Trophoblast cell (in vitro differentiated cells and primary cell): ENCODE measurements around the gene FHAD1.
A peak's percentile ranks its signal among the peaks of the same experiment; 100 is the strongest.

Source experiments
- DNase-seq, 2 donors: peaks; one replicate each; pipeline ENCODE4 v3.0.0-alpha.2; 2016
- H2AFZ ChIP-seq: 2 replicates; pipeline ENCODE4 v1.6.1; 2013; ENCODE audit warnings: low read length, moderate library complexity, mild to moderate bottlenecking; ENCODE audit not compliant: insufficient read depth, poor library complexity
- H2AK5ac ChIP-seq: 2 replicates; pipeline ENCODE4 v1.6.1; 2013; ENCODE audit warnings: mild to moderate bottlenecking, low read length
- H2BK120ac ChIP-seq: 2 replicates; pipeline ENCODE4 v1.6.1; 2013; ENCODE audit warnings: low read length, mild to moderate bottlenecking, moderate library complexity; ENCODE audit not compliant: insufficient read depth, poor library complexity
- H2BK12ac ChIP-seq: 2 replicates; pipeline ENCODE4 v1.6.1; 2013; ENCODE audit warnings: mild to moderate bottlenecking, low read length, moderate library complexity
- H2BK5ac ChIP-seq: 2 replicates; pipeline ENCODE4 v1.6.1; 2013; ENCODE audit warnings: low read length, low read depth, moderate library complexity, mild to moderate bottlenecking; ENCODE audit not compliant: poor library complexity
- H3K14ac ChIP-seq: 2 replicates; pipeline ENCODE4 v1.6.1; 2013; ENCODE audit warnings: mild to moderate bottlenecking, low read length
- H3K18ac ChIP-seq: 2 replicates; pipeline ENCODE4 v1.6.1; 2013; ENCODE audit warnings: mild to moderate bottlenecking, low read length
- H3K23ac ChIP-seq: 2 replicates; pipeline ENCODE4 v1.6.1; 2013; ENCODE audit warnings: low read length
- H3K27ac ChIP-seq: 2 replicates; pipeline ENCODE4 v1.5.1; 2013; ENCODE audit warnings: low read depth, mild to moderate bottlenecking, inconsistent platforms, low read length, moderate library complexity
- H3K27me3 ChIP-seq: 2 replicates; pipeline ENCODE4 v1.6.1; 2013; ENCODE audit warnings: inconsistent platforms, mild to moderate bottlenecking, low read length, moderate library complexity; ENCODE audit not compliant: insufficient read depth
- H3K36me3 ChIP-seq, 2 experiments: 1 replicate in 1 of 2; 2 replicates in 1 of 2; pipeline ENCODE4 v1.6.1; 2013; ENCODE audit warnings: low read length in 2 of 2, mild to moderate bottlenecking in 2 of 2, moderate library complexity in 1 of 2; ENCODE audit not compliant: insufficient read depth in 2 of 2, control insufficient read depth in 1 of 2
- H3K4ac ChIP-seq: 2 replicates; pipeline ENCODE4 v1.6.1; 2013; ENCODE audit warnings: low read depth, mild to moderate bottlenecking, low read length, moderate library complexity
- H3K4me1 ChIP-seq, 2 experiments: 1 replicate in 1 of 2; 2 replicates in 1 of 2; pipeline ENCODE4 v1.6.1; 2013; ENCODE audit warnings: low read length in 2 of 2, mild to moderate bottlenecking in 2 of 2, moderate library complexity in 1 of 2; ENCODE audit not compliant: insufficient read depth in 2 of 2, control insufficient read depth in 1 of 2
- H3K4me2 ChIP-seq: 2 replicates; pipeline ENCODE4 v1.6.1; 2013; ENCODE audit warnings: inconsistent platforms, mild to moderate bottlenecking, low read length, moderate library complexity
- H3K4me3 ChIP-seq: 2 replicates; pipeline ENCODE4 v1.5.1; 2013; ENCODE audit warnings: mild to moderate bottlenecking, low read depth, low read length, inconsistent platforms
- H3K79me1 ChIP-seq: one replicate; pipeline ENCODE4 v1.6.1; 2013; ENCODE audit warnings: low read length
- H3K79me2 ChIP-seq: 2 replicates; pipeline ENCODE4 v1.6.1; 2013; ENCODE audit warnings: low read length, mild to moderate bottlenecking; ENCODE audit not compliant: control insufficient read depth, insufficient read depth, poor library complexity
- H3K9ac ChIP-seq: 2 replicates; pipeline ENCODE4 v1.6.1; 2013; ENCODE audit warnings: mild to moderate bottlenecking, low read length
- H3K9me3 ChIP-seq: 2 replicates; pipeline ENCODE4 v1.6.1; 2013; ENCODE audit warnings: low read depth, mild to moderate bottlenecking, control low read depth, inconsistent platforms, low read length; ENCODE audit not compliant: insufficient read depth
- H4K12ac ChIP-seq: 2 replicates; pipeline ENCODE4 v1.6.1; 2013; ENCODE audit warnings: low read depth, mild to moderate bottlenecking, low read length, moderate library complexity
- H4K8ac ChIP-seq: 2 replicates; pipeline ENCODE4 v1.6.1; 2013; ENCODE audit warnings: low read depth, mild to moderate bottlenecking, low read length, moderate library complexity
- H4K91ac ChIP-seq: one replicate; pipeline ENCODE4 v1.6.1; 2013; ENCODE audit warnings: low read depth, mild to moderate bottlenecking, low read length, moderate library complexity
- WGBS: extraction: QIAGEN DNeasy Blood & Tissue Kit; methylation state at CpG from one replicate; pipeline ENCODE4 v1.1.7; 2013; ENCODE audit warnings: missing lambda C conversion rate; ENCODE audit not compliant: insufficient read length, insufficient coverage; ENCODE audit errors: extremely low coverage; 5-methylcytosine and 5-hydroxymethylcytosine counted together

FHAD1 gene

GRCh38 chr1:15393475-15394257 lies 146.6 kb downstream of the FHAD1 start:
- Histone ChIP-seq H3K18ac (no peak overlapping the region), H3K4ac (no peak overlapping the region), H3K4me3 (no peak overlapping the region), H3K14ac (no peak overlapping the region), H3K27ac (no peak overlapping the region), H3K4me1 (no peaks in the 10 kb centered on the region), H2BK120ac (no peak overlapping the region), H2BK5ac (no peak overlapping the region), H2BK12ac (no peak overlapping the region), H2AK5ac (no peak overlapping the region), H3K27me3 (no peaks in the 10 kb centered on the region), H4K8ac (no peak overlapping the region), H3K36me3 (no peaks in the 10 kb centered on the region), H3K4me2 (no peak overlapping the region), H2AFZ (no peak overlapping the region), H3K9ac (no peak overlapping the region), H4K12ac (no peak overlapping the region), H3K79me1 (no peaks in the 10 kb centered on the region), H3K9me3 (no peaks in the 10 kb centered on the region), H3K23ac (no peak overlapping the region), H4K91ac (no peak overlapping the region), H3K79me2 (no peaks in the 10 kb centered on the region)
- WGBS, result no CpG with 5 or more reads among the region's 9 CpGs
- peak in 1 of 2 donors; percentile 44 for DNase-seq

- WGBS, result no CpG with 5 or more reads among the region's 3 CpGs
These were observed 147.3 kb downstream of the FHAD1 start for GRCh38 chr1:15394258-15394690.

GRCh38 chr1:15397236-15397635 lies 150.2 kb downstream of the FHAD1 start:
- Histone ChIP-seq H4K8ac (no peak overlapping the region), H3K18ac (no peak overlapping the region), H3K14ac (no peak overlapping the region), H3K79me2 (no peaks in the 10 kb centered on the region), H2AK5ac (no peak overlapping the region), H3K4ac (no peak overlapping the region), H3K36me3 (no peaks in the 10 kb centered on the region), H3K4me3 (no peak overlapping the region), H2BK12ac (no peak overlapping the region), H3K27me3 (no peaks in the 10 kb centered on the region), H3K4me1 (no peaks in the 10 kb centered on the region), H4K91ac (no peak overlapping the region), H3K23ac (no peak overlapping the region), H3K9me3 (peaks cover 3% of the 10 kb centered on the region), H4K12ac (no peak overlapping the region), H3K79me1 (no peaks in the 10 kb centered on the region), H3K27ac (no peak overlapping the region), H3K4me2 (no peak overlapping the region), H3K9ac (no peak overlapping the region), H2AFZ (no peak overlapping the region), H2BK5ac (no peak overlapping the region), H2BK120ac (no peak overlapping the region)
- no CpG with 5 or more reads among the region's 2 CpGs for WGBS
- DNase-seq, result no peak

More at GRCh38 chr1:15394258-15394690, 147.3 kb downstream of the FHAD1 start:
- H3K79me2 ChIP-seq, result no peaks in the 10 kb centered on the region
- no peaks in the 10 kb centered on the region for H3K79me1 ChIP-seq
- H3K18ac ChIP-seq, result no peak overlapping the region
- H3K14ac ChIP-seq, result no peak overlapping the region
- H3K4me1 ChIP-seq, result no peaks in the 10 kb centered on the region
- H3K4me3 ChIP-seq, result no peak overlapping the region
- no peak overlapping the region for H2AK5ac ChIP-seq
- no peak overlapping the region for H2AFZ ChIP-seq
- no peak overlapping the region for H3K4ac ChIP-seq
- no peak overlapping the region for H2BK12ac ChIP-seq
- no peak for DNase-seq
- no peak overlapping the region for H3K23ac ChIP-seq
- H4K12ac ChIP-seq, result no peak overlapping the region
- H3K9ac ChIP-seq, result no peak overlapping the region
- H2BK5ac ChIP-seq, result no peak overlapping the region
- no peak overlapping the region for H3K27ac ChIP-seq
- no peak overlapping the region for H3K4me2 ChIP-seq
- no peaks in the 10 kb centered on the region for H3K27me3 ChIP-seq
- H3K36me3 ChIP-seq, result no peaks in the 10 kb centered on the region
- no peak overlapping the region for H4K8ac ChIP-seq
- no peaks in the 10 kb centered on the region for H3K9me3 ChIP-seq
- no peak overlapping the region for H2BK120ac ChIP-seq
- no peak overlapping the region for H4K91ac ChIP-seq

GRCh38 chr1:15399710-15400109 lies 152.7 kb downstream of the FHAD1 start:
- no peaks in the 10 kb centered on the region for H3K79me2 ChIP-seq
- no peak overlapping the region for H2BK12ac ChIP-seq
- H2AK5ac ChIP-seq, result no peak overlapping the region
- no peak overlapping the region for H2AFZ ChIP-seq
- no peak overlapping the region for H4K91ac ChIP-seq
- H3K4ac ChIP-seq, result no peak overlapping the region
- no CpG with 5 or more reads among the region's 2 CpGs for WGBS
- no peak overlapping the region for H3K4me2 ChIP-seq
- H3K36me3 ChIP-seq, result no peaks in the 10 kb centered on the region
- H4K12ac ChIP-seq, result no peak overlapping the region
- no peak for DNase-seq
- H3K9me3 ChIP-seq, result peaks cover 3% of the 10 kb centered on the region
- no peak overlapping the region for H3K14ac ChIP-seq
- H3K79me1 ChIP-seq, result no peaks in the 10 kb centered on the region
- H3K4me1 ChIP-seq, result no peaks in the 10 kb centered on the region
- H3K4me3 ChIP-seq, result no peak overlapping the region
- no peak overlapping the region for H3K23ac ChIP-seq
- no peaks in the 10 kb centered on the region for H3K27me3 ChIP-seq
- H2BK120ac ChIP-seq, result no peak overlapping the region
- H2BK5ac ChIP-seq, result no peak overlapping the region
- no peak overlapping the region for H4K8ac ChIP-seq
- no peak overlapping the region for H3K9ac ChIP-seq
- no peak overlapping the region for H3K27ac ChIP-seq
- H3K18ac ChIP-seq, result no peak overlapping the region
